Measurements from ENCODE around the gene SORL1-AS1.

The SORL1-AS1 gene

DNA sequence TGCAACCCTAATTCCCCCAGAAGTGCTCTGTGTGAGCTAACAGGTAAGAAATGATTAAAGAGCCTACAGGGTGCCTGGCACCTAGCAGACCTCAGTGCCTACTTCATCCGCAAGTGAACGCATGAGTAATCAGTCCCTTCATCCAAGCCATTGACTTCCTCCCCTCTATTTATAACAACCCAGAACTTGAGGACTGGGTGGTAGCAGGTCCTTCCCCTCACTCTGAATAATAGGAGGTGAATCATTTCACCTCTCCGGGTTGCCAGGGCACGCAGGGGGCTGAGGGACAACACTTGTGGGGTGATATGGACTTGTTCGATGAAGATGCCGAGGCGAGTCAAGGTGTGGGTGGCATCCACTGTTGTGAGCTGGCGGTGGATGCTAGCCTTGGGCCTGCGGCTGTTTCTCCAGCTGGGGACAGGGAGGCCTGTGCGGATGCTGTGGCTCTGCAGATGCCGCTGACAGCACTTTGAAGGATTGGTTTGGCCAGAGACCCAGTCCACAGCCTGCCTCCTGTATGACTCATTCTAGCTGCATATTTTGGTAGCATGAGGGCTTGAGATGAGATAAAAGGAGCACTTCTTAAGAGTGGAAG is 11.7 kb upstream of the SORL1-AS1 start:
- Histone ChIP-seq H3K4me3 (ENCODE audit: insufficient read depth, low read depth, low read length) (no peak overlapping the region), H2AK5ac (ENCODE audit: low read depth, low read length) (no peak overlapping the region), H3K27ac (ENCODE audit: insufficient read depth, low read length) (peak overlapping the region; percentile 4; the same call in 1 of the 2 replicates), H3K4me2 (ENCODE audit: low read depth, low read length) (no peak overlapping the region; the same call in 1 of the 2 replicates), H3K9ac (ENCODE audit: low read depth, low read length) (no peak overlapping the region), H4K20me1 (ENCODE audit: insufficient read depth, low read length) (peaks cover 4% of the 10 kb centered on the region; the same call in 1 of the 2 replicates), H2AK9ac (replicated peaks; ENCODE audit: low read depth, low read length, poor library complexity) (no peak overlapping the region), H4K91ac (ENCODE audit: insufficient read depth, low read depth, low read length) (no peak overlapping the region), H3K27me3 (ENCODE audit: control insufficient read depth, insufficient read depth, low read length) (peaks cover 2% of the 10 kb centered on the region; the same call in 1 of the 2 replicates), H3K36me3 (ENCODE audit: control insufficient read depth, insufficient read depth, low read length) (no peaks in the 10 kb centered on the region), H2BK20ac (ENCODE audit: low read depth, low read length) (peak overlapping the region; percentile 37; the same call in 1 of the 2 replicates), H3K14ac (replicated peaks; ENCODE audit: low read depth, low read length) (no peak overlapping the region), H4K5ac (ENCODE audit: low read depth, low read length) (no peak overlapping the region), H2BK120ac (ENCODE audit: low read depth, low read length) (peak overlapping the region; percentile 45), H4K8ac (ENCODE audit: low read depth in 2 of 2, low read length in 2 of 2) (peak overlapping the region in 1 of 2 experiments; percentile 27; a peak in 1 of 4 replicates), H3K18ac (ENCODE audit: low read depth, low read length) (no peak overlapping the region), H3K79me1 (ENCODE audit: low read depth in 1 of 2, low read length in 2 of 2) (peaks cover 0 to 7% of the 10 kb centered on the region in 2 experiments; a peak in 2 of 4 replicates), H3K4me1 (ENCODE audit: control insufficient read depth, insufficient read depth, low read length) (peaks cover 17% of the 10 kb centered on the region), H2BK15ac (ENCODE audit: low read depth, low read length) (peak overlapping the region; percentile 1; the same call in 1 of the 3 replicates), H2AFZ (replicated peaks; ENCODE audit: low read length, poor library complexity) (peak overlapping the region; percentile 69), H3K4ac (ENCODE audit: low read depth, low read length) (peak overlapping the region; percentile 29; the same call in 1 of the 2 replicates), H3K23ac (ENCODE audit: low read depth, low read length) (no peak overlapping the region), H3K9me3 (ENCODE audit: control insufficient read depth, insufficient read depth, low read length) (no peaks in the 10 kb centered on the region), H3K56ac (ENCODE audit: extremely low read depth, insufficient read depth, low read length) (peak overlapping the region; percentile 12; the same call in 1 of the 2 replicates), H2BK5ac (ENCODE audit: low read depth, low read length, poor library complexity, severe bottlenecking) (peak overlapping the region; percentile 20), H3K9me1 (ENCODE audit: insufficient read depth, low read length) (peaks cover 14% of the 10 kb centered on the region; the same call in 1 of the 2 replicates)
- DNase-seq, result peak; percentile 94
- intact Hi-C loops (cut with micrococcal nuclease), result loop anchor here (10.0 kb wide), 1 partner anchor 740 kb away; no protein-coding TSS in a partner anchor
- WGBS, 2 experiments (ENCODE audit: extremely low coverage in 2 of 2, insufficient read length in 1 of 2), result 10% methylated on average over 5 of the region's 11 CpGs; no CpG with 5 or more reads in 1 of the 2 experiments
- no TSS peak for BruUV-seq (replicated peaks)
- in situ Hi-C loops (cut with MboI; ENCODE audit: low sequenced_read_pairs), result loop anchor here (25.0 kb wide), 1 partner anchor 648 kb away; the partner anchor contains the start of gene BLID
- POLR2A ChIA-PET (ENCODE audit: unreplicated experiment), result no interaction called here
- CTCF ChIA-PET, result interaction anchor here (1.6 kb wide), 1 partner anchor 12 kb away, joined by 4 read pairs; the partner anchor contains the start of genes SORL1 and SORL1-AS1
- peak; percentile 47; the same call in 1 of the 2 replicates for TF ChIP-seq BHLHE40 (IDR thresholded peaks at IDR 0.05; ENCODE audit: low read depth, low read length)
- TF ChIP-seq MAZ (IDR thresholded peaks at IDR 0.05; ENCODE audit: borderline replicate concordance, low read depth, low read length), result 0 out of 2 replicates have a peak, but pooled peaks have one; percentile 16
- TF ChIP-seq FOS (IDR thresholded peaks at IDR 0.05; ENCODE audit: low read depth, low read length), result peak; percentile 80; the same call in 1 of the 2 replicates
- TF ChIP-seq CHD1 (IDR thresholded peaks at IDR 0.05; ENCODE audit: low read depth, low read length), result no peak
- no peak for TF ChIP-seq RFX5 (IDR thresholded peaks at IDR 0.05; ENCODE audit: low read depth, low read length)
- dilution Hi-C loops (cut with HindIII; ENCODE audit: low sequenced_read_pairs, unreplicated experiment), result no loop called here
- ATAC-seq (ENCODE audit: low read depth), result peak; percentile 81

Data from IMR-90 (cell line).